HG03354 (cell line): ENCODE data around the gene KY.

Experiments
- ATAC-seq: cut with Tn5 transposase; IDR thresholded peaks from one replicate; pipeline ENCODE4 v1.9.1; 2021; ENCODE audit warnings: mild to moderate bottlenecking; ENCODE audit not compliant: unreplicated experiment, poor library complexity, severe bottlenecking

KY gene

DNA sequence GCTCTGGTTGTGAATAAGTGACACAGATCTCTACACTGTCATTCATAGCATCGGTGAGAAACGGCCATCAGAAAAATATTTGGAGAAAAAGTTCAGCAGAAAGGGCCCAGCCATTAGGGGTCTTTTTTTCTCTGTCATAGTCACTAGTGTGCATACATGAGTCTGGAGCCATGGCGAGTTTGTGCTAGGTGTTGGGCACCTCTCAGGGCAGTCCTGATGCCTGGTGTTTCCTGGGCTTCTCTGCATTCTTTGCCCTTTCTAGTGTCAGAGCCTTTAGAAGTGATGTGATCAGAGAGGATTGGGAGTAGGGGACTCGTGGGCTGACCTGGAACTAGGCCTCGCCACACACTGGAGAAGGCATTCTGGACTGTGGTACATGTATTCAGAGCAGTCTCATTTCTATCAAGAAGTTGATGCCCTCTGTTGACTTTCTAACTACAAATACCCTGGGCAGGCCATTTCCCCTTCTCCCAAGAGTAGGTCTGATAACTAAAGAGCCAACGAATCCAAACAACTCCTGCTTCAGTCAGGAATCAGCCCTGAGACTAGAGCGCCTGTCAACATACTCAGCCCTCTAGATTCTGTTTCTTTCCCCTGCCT, 1.6 kb downstream of the KY start:
- no peak for ATAC-seq

DNA sequence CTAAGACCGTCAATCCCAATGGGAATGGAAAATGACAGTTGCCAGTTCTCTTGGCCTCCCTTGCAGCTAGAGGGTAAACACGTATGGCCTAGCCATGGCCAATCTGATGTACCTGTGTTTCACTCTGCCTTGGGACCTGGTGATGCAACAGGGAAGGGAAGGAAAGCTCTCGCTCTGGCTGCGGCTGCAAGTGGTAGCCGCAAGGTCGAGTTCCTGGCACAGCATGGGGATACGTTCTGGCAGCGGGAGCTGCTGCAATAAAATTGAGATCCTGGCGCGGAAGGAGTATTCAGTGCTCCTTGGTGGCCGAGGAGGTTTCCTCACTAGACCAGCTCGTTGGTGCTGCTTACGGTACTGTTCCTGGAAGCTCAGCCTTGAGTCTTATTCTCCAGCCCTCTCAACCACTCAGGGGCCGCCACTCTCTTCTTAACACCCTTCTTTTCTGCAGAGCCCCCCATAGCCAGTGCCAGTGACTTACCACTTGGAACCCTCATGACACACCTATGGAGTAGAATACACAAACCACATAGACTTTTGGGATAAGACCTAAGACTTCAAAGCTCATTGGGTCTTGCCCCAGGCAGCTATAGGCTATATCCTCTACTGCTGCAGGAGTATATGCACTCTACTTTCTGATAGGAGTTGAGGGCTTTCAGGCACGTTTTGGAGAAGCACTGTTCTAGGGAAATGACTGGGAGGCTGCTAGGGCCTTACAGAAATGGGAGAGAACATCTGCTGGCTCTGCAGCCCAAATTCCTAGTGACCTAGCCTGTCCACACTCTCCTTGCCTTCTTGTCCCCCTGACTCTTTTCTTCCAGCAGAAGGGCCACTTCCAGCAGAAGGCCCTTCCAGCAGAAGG, 2.7 kb downstream of the KY start:
- ATAC-seq: no peak

DNA sequence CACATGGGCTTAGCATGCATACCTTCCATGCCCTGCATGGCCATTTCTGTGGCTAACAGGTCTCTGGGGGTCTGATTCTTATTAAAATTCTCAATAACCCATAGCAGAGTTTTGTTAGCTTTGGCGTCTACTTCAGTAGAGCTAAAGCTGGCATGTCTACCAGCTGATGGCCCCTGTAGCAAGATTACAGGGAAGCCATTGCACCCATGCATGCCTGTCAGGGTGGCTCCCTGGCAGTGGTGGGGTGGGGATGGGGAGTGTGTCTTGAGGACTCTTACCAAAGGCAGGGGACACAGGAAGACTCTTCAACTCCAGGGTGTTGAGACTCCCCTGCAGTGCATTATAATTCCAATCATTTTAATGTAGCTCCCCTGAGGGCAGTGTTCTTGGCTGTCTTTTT, 4.7 kb downstream of the KY start:
- ATAC-seq: no peak

DNA sequence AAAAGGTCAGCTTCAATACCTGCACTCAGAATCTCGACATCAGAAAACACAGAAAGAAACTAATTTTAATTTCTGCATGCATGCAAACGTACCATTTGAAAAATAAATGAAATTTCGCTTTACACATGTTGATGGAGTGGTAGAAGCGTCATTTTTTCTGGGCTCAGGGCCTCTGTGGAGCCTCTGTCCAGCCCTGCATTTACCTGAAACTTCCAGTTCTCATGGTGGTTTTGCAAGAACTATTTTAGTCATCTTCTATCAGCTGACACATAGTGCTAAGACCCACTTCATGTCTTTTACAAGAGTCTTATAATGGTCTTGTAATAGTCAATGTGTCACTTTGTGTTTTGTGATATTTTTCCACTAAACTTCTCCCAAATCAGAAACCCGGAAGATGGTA, 5.3 kb downstream of the KY start:
- no peak for ATAC-seq

DNA sequence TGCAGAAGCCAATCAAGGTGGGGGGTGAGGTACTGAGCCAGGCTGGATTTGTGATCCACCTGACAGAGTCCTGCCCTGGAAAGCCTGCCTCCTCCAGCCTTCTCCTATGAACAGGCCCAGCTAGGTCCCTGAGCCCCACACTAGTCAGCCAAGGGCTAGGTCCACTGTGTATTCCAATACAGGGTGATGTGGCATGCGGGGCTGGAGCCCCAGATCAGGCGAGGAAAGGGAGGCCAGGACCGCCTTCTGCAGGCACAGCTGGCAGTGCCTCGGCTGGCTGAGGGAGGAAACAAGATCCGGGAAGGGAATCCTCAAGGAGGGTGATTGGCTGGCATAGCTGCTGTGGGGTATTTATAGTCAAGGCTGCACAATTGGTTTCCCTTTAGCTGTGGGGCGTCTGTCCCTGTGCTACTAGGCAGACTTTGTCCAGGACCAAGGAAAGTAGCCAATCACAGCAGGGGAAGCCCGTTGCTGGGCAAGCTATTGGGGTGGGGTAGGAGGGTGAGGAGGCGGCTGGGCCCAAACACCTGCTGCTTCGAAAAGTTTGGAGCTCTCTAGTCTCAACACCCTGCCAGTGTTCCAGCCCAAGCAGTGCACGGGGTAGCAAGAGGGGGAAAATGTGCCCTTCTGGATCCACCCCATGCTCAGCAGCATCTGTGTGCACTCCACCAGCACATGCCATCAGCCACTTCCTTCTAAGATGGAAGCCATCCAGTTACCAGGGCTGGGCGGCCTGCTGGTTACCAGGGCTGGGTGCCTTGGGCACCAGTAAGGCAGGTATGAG, 5.9 kb downstream of the KY start:
- no peak for ATAC-seq

DNA sequence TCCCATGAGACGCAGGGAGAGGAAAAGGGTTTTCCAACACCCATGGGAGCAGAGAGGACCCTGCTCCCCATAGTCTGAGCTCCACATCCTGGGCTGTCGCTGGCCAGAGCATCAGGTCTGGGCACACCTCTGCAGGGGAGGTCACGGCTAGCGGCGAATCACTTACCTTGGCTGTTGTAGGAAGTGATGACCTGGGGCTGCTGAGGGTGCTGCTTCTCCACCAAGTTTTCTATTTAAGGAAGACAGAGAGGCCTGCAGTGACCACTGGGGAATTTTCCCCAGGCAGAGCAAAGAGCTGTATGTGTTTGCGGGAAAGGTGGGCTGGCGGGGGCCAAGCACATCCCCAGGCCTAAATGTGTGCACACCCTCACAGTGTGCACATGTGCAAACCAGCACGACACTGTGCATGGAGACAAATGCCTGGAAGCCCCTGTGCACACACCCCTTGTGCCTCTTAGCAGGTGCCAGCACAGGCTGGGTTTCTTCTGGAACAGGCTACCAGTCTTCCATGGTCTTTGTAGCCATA, 7.6 kb downstream of the KY start:
- ATAC-seq: no peak

DNA sequence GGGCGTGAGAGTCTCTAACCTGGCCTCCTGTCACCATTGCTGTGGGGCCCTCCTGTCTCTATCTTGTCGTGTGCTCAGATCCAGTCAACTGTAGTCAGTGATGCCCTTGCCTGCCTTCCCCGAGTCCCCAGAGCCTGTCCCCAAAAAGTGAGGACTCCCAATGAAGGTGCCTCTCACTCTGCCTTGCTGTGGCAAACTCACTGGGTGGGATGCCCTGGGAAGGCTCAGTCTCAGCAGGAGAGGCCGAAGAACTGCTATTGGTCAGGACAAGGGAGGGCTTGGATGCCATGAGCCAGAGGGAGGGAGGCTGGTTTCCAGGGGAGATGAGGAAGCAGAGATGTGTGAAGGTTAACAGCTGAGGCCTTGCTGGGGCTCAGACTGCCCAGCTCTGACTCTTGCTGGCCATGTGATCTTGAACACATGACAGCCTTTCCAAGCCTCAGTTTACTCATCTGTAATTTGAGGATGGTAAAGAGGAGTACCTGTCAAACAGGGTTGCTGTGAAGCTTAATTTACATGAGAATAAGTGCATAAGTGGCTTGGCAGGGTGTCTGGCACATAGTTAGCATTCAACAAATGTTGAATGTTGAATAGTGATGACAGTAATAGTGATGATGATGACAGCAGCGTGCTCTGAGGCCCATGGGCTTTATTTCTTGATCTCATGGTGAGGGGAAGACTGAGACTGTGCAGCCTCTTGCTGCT, 8.2 kb downstream of the KY start:
- ATAC-seq: no peak

DNA sequence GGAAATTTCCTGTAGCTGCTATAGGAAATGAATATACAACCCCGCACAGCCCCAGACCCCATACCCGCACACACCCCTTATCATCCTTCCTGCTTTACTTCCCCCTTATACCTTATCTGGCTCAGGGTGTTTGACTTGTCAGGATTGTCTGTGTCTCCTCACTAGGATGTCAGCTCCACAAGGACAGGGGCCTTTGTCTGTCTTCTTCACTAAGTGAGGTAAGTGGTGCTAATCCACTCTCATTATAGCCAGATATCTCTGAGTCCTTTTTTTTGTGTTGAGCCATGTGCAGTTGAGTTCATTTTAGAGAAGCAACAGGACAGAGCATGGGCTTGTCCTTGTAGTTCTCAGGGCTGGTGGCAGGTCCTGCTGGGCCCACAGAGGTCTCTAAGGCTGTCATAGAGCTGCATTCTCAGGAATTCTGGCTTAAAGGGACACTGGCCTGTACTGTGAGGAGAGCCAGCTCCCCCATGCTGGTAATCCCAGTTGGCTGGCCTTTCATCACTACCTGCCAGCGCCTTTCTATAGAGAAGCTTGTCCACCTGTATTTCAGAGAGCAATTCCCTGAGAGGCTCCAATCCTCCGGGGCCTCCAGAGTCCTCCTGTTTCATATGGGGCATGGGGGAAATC, 9.0 kb downstream of the KY start:
- no peak for ATAC-seq

DNA sequence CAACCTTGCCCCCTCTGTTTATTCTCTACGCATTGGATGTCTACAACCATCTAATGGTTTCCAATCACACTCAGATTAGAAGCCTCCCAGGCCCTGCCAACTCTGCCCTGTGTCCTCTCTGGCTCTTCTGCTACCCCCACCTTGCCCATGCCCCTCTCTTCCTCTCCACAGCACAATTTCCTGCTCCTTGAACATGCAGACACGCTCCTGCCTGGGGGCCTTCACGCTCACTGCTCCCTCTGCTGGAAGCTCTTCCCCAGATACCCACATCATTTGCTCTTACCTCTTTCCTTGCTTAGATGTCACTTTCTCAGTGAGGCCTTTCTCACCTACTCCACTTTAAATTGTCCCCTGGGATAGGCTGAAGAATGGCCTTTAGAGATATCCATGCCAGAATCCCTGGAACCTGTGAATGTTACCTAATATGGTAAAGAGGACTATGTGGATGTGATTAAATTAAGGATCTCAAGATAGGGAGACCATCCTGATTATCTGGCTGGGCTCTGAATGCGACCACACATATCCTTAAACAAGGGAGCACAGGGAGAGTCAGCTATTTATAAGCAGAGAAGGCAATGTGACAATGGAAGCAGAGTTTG, 9.9 kb downstream of the KY start:
- ATAC-seq: no peak

DNA sequence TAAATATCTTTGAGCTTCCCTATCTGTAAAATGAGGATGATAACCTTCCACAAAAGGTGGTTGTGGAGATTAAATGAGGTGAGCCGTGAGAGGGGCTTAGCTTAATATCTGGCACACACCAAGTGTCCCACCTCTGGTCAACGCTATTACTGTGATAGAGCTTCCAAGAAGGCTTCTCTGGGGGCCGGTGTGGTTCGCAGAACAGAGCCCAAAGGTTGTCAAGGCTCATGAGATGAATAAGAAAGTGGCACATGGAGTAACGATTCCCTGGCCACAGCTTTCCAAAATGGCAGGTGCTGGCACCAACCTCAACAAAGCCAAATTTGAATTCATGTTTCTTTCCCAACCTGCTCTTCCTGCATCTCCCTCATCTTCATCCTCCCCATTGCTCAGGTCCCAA, 10.4 kb downstream of the KY start:
- no peak for ATAC-seq

DNA sequence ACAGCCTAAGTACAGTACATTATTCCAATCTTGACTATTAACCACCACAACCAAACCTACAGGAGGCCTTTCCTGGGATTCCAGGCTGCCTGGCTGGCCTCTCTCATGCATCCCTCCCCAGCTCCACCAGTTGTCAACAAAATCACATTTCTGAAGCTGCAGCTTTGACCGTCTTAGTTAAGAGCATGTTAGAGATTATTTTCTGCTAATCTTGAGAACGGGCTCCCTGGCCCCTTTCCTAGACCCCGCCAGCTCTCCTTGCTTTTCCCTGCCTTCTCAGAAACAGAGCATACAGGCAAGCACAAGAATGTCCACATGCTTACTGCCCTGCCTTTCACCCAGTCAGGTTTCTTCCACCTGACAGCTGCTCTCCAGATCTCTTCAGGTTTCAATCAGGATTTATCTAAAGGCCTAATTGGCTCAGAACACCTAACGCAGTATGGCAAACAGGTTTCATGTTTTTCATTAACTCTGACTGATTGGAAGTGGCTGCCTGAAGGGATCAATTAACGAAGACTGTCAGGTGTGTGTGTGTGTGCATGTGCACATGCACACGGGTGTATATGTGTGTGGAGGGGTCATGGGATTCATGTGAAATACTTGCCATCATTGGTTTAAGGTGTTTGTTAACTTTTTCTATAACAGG, 12.3 kb downstream of the KY start:
- ATAC-seq: no peak

DNA sequence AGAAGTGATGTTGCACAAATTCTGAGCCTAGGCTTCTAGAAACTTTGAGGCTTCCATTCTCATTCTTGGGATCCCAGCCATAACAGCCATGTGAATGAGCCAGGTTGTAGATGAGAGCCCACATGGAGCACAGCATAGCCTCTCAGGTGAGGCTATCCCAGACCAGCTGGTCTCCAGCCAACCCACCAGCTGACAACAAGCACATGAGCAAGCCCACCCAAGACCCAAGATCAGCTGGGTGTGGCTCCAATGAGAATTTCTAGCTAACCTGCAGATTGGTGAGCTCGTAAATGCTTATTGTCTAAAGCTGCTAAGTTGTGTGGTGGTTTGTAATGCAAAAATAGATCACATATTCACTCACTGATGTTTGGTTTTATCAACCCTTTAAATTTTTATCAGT, 14.4 kb downstream of the KY start:
- ATAC-seq: no peak

DNA sequence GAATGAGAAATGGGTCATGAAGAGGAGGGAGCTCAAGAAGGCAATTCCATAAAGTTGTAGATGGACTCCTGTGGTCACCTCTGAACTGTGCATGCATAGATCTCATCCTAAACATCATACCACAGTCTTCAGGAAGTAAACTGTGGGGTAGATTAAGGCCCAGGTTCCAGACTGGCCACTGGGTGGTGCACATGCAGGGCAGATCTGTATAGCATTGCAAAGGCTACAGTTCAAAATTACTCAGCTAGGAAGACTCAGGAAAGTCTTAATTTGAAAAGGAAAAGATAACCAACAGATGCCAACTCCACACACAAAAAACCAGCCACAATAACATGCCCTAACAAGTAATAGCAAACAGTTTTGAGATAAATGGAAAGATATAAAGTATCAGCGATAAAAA, 20.3 kb downstream of the KY start:
- no peak for ATAC-seq

DNA sequence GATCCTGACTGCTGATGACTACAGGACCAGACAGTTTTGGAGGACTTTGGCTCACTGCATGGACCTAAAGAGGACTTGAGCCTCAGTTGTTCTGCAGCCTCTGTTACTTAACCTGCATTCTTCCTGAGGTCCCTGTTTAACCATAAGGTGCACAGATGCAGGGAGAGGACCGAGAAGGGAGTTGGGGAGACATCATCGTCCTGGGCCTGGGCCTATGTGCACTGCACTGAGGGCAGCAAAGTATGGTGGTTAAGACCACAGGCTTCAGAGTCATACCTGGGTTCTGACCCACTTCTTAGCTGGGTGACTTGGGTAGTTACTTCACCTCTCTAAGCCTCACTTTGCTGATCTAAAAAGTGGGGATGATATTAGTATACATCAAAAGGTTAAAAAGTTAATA, 21.9 kb downstream of the KY start:
- no peak for ATAC-seq

DNA sequence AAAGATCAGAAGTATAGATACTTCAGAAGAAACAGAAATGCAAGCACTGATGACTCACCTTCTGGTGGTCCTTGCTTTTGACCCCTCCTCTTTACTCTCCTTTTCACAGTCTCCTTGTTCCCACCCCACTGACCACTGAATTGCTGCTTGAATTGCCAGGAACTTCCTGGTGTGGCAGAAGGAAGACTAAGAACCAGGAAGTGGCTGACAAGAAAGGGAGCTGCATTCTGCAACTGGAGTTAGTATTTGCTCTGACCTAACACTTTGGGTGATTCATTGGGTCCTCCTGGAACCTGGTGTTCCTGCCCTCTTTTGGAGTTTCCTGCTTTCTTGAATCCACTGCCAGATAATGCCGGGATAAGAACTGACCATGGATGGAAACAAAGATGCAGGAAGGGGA, 23.0 kb downstream of the KY start:
- no peak for ATAC-seq

DNA sequence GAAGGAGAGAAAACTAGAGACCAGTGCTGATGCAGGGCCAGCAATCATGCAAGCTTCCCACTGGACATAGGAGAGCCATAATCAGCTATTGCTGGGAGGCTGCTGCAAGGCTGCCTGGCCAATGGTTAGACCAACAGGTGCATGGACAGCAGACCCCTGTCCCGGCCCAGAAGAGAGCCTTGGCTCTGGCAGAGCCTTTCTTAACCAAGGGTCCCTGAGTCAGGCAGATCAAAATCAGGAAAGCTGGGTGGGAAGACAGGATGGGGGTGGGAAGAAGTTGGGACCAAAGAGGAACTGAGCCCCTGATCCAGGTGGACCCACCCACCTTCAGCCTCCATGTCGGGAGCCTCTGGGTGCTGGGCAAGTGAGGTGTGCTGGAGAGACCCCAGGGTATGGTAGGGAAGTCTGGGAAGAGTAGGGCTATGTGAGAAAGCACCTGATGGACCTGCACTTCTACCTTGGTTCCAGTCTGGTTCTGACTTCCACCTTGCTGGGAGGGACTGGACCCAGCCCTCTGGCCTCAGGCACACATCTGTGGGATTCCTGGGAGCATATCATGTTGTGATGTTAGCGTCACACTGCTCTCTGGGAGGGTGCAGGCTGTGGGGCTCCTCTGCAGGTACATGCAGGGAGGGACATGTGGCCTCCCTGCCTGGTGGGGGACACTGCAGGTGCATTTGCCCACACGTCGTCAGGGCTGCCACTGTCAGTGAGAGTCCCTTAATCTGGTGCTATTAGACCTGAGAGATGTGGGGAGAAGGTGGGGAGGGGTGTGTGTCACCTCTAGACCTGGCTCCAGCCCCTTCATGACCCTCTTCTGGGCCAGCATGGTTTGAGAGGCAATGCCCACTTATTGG, 24.7 kb downstream of the KY start:
- no peak for ATAC-seq

DNA sequence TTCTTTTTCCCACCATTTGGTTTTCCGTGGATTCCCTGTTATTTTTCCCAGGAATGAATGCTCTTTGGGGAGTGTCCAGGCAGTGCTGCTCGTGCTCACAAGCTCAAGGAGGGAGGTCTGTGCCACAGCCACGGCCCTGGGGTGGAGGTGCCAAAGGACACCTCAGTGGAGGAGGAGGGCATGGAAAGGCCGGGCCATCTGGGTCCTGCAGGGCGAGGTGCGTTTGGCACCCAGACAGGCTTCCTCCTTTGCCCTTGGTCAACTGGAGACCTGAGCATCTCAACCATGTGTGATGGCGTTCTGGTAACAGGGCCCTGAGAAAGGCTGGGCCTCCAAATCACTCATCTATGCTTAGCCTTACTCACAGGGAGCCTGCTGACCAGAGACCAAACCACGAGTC, 25.4 kb downstream of the KY start:
- ATAC-seq: no peak
